PFSK-1 (cell line): ENCODE results near the gene KCNA4.

Source experiments
- FOXP2 ChIP-seq: optimal IDR thresholded peaks from 2 replicates; pipeline ENCODE3; 2011; ENCODE audit warnings: borderline replicate concordance, control low read depth, inconsistent platforms; ENCODE audit not compliant: insufficient read depth; ENCODE audit errors: extremely low read length, extremely low read depth
- POLR2AphosphoS5 ChIP-seq: IDR thresholded peaks from 2 replicates; pipeline ENCODE4 v1.6.1; 2012; ENCODE audit warnings: low read depth, mild to moderate bottlenecking, control low read depth, low read length, moderate library complexity
- REST ChIP-seq, 2 experiments: IDR thresholded peaks; 2 replicates each; pipeline versions ENCODE4 v1.6.1 to v1.8.0; 2011 to 2012; ENCODE audit warnings: low read depth in 2 of 2, low read length in 2 of 2, control low read depth in 1 of 2, inconsistent platforms in 1 of 2, mild to moderate bottlenecking in 1 of 2, moderate library complexity in 1 of 2; ENCODE audit not compliant: insufficient read depth in 1 of 2
- SIN3A ChIP-seq: IDR thresholded peaks from 2 replicates; pipeline ENCODE4 v1.6.1; 2012; ENCODE audit warnings: mild to moderate bottlenecking, low read length, moderate library complexity, borderline replicate concordance; ENCODE audit not compliant: insufficient read depth
- TAF1 ChIP-seq: IDR thresholded peaks from 2 replicates; pipeline ENCODE4 v1.6.1; 2012; ENCODE audit warnings: low read length, control low read depth, borderline replicate concordance; ENCODE audit not compliant: insufficient read depth

The KCNA4 gene

GRCh38 chr11:29963036-29963435, 53.8 kb downstream of the KCNA4 start:
- no peak for TF ChIP-seq SIN3A
- no peak for TF ChIP-seq TAF1
- TF ChIP-seq FOXP2, result no peak
- TF ChIP-seq POLR2AphosphoS5, result no peak
- TF ChIP-seq REST (IDR thresholded peaks at IDR 0.05; ENCODE audit: insufficient read depth in 1 of 2, low read depth in 2 of 2, low read length in 2 of 2), result no peak

- TF ChIP-seq SIN3A (no peak), FOXP2 (no peak), TAF1 (no peak)
Measured at GRCh38 chr11:29962243-29962642, 54.6 kb downstream of the KCNA4 start.
